Uterus (tissue), 4 donors: ENCODE data around the gene ZNF263. TPM values are rescaled to one million over a fixed set of nuclear protein-coding genes. Genes with fewer than 3 reads are reported as not detected.

Source experiments
- DNase-seq, 2 donors: peaks; one replicate each; pipeline ENCODE4 v3.0.0-alpha.2; 2019 to 2020
- H3K27ac ChIP-seq, 2 donors: fragments of 200-600 bp; sonication (generic); 1 replicate in 1 of 2; 2 replicates in 1 of 2; pipeline ENCODE4 v1.5.1; 2016 to 2018
- H3K27me3 ChIP-seq, 2 donors: fragments of 200-600 bp; sonication (generic); one replicate each; pipeline ENCODE4 v1.5.1; 2018 to 2019; ENCODE audit warnings: control low read depth in 1 of 2
- H3K36me3 ChIP-seq, 2 donors: fragments of 200-600 bp; sonication (generic); one replicate each; pipeline ENCODE4 v1.5.1; 2019; ENCODE audit warnings: control low read depth in 1 of 2
- H3K4me1 ChIP-seq, 2 donors: fragments of 200-600 bp; sonication (generic); one replicate each; pipeline ENCODE4 v1.5.1; 2018 to 2019; ENCODE audit warnings: control low read depth in 1 of 2
- H3K4me3 ChIP-seq, 2 donors: fragments of 200-600 bp; sonication (generic); 1 replicate in 1 of 2; 2 replicates in 1 of 2; pipeline ENCODE4 v1.5.1; 2018 to 2019; ENCODE audit warnings: mild to moderate bottlenecking in 1 of 2
- H3K9me3 ChIP-seq, 2 donors: fragments of 200-600 bp; sonication (generic); one replicate each; pipeline ENCODE4 v1.5.1; 2019; ENCODE audit warnings: control low read depth in 1 of 2
- POLR2A ChIP-seq, 2 donors: fragments of 450-650 bp; IDR thresholded peaks; one replicate each; pipeline ENCODE4 v1.6.1; 2016; ENCODE audit warnings: antibody characterized with exemption in 2 of 2, mild to moderate bottlenecking in 1 of 2, moderate library complexity in 1 of 2
- intact Hi-C: fragments of 100-400 bp; cut with DNase I; formaldehyde crosslinking; loops from one replicate; pipeline ENCODE4 v1.15.1; 2023; ENCODE audit warnings: low total_unique reads
- total RNA-seq, 4 donors: library from RNA; depleted of rRNA in 3 of 4; stranded (reverse); fragments of >200 nt in 3 of 4; gene quantifications; one replicate each; pipeline versions ENCODE4 v1.1.0 to v1.2.4, GENCODE V29; 2014 to 2023
- TF ChIP-seq, protein P1 (sequence below), 4 experiments: fragments of 200-600 bp in 2 of 4; fragments of 450-650 bp in 2 of 4; sonication (generic) in 2 of 4; IDR thresholded peaks; one replicate each; pipeline ENCODE4 v1.5.1; 2016 to 2019; ENCODE audit warnings: antibody characterized with exemption in 4 of 4, mild to moderate bottlenecking in 2 of 4, moderate library complexity in 1 of 4
- donor health status: DM: yes; HTN: yes; CAD: no.

ZNF263 gene
- total RNA-seq, 4 donors from 2014 or later = 13.2 to 82.5 (median 53.9) TPM

DNA sequence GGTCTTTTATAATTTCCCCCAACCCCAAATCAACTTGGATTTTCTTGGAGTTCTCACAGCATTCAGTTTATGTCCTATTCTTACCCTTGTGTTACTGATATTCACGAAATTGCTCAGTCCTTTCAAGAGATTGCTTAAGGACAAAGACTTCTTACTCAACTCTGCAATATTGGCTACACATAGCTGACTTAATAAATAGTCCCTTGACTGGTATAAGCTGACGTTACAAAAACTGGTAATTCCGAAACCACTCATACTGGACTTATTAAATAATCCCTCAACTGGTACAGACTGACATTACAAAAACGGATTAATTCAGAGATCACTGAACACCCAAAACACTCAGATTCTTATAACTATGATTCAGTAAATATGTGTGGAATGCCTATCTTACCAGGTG lies 21.1 kb downstream of the ZNF263 start:
- no peaks in the 10 kb centered on the region for H3K4me1 ChIP-seq
- intact Hi-C loops = no loop called here
- H3K27ac ChIP-seq = no peak overlapping the region
- no peak for DNase-seq
- H3K4me3 ChIP-seq = peak overlapping the region in 1 of 2 donors; percentile 59
- H3K36me3 ChIP-seq = no peaks in the 10 kb centered on the region
- TF ChIP-seq, protein P1, sequence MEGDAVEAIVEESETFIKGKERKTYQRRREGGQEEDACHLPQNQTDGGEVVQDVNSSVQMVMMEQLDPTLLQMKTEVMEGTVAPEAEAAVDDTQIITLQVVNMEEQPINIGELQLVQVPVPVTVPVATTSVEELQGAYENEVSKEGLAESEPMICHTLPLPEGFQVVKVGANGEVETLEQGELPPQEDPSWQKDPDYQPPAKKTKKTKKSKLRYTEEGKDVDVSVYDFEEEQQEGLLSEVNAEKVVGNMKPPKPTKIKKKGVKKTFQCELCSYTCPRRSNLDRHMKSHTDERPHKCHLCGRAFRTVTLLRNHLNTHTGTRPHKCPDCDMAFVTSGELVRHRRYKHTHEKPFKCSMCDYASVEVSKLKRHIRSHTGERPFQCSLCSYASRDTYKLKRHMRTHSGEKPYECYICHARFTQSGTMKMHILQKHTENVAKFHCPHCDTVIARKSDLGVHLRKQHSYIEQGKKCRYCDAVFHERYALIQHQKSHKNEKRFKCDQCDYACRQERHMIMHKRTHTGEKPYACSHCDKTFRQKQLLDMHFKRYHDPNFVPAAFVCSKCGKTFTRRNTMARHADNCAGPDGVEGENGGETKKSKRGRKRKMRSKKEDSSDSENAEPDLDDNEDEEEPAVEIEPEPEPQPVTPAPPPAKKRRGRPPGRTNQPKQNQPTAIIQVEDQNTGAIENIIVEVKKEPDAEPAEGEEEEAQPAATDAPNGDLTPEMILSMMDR (IDR thresholded peaks at IDR 0.05) = no peak
- no peak for TF ChIP-seq POLR2A (IDR thresholded peaks at IDR 0.05)
- H3K27me3 ChIP-seq = no peaks in the 10 kb centered on the region
- peaks cover 0 to 68% of the 10 kb centered on the region in 2 donors for H3K9me3 ChIP-seq

DNA sequence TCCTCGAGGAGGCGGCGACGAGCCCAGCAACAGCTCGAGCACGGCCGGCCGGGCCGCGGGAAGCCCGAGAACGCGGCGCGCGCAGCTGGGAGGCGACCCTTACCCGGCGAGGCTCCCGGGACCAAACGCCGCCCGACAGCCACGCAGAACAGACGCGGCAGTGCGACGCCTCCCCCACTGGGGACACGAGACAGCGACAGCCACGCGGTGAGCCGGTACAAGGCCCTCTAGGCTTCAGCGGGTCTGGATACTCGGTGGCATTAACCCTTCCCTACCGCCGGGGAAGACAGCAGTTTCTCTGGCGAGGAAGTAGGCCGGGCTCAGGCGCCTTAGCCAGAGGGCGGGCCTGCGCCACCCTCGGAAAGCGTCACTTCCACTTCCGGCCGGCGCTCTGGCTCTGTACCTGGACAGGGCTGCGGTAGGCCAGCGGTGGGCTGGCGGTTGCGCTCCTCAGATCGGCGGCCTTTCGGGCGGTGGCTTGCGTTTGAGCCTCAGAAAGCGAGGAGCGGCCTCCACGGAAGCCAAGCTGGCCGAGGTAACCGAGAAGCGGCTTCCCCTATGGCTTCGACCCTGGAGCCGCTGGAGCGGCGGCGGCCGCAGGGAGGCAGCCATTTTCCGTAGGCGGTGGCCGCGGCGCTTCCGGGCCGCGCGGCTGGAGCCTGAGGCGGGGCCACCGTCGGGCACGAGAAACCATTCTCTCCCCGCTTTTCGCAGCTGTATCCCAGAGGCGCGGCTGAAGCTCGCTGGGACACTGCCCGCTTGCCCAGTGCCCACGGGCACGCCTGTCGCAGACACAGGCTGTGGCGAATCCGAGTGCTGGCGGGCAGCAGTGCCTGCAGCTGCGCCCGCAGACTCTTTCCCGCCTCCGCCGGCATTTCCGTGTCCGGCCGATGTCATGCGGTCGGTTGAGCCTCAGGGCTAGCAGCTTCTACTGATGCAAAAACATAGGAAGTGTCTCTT lies 22.1 kb downstream of the ZNF263 start, which contains the start of the genes TIGD7 and ZNF75A:
Gene TIGD7 (minus strand): TSS at position 322 of the 960 bp plus-strand sequence. CDS start 4,816 bp downstream, outside the sequence.
Gene ZNF75A (plus strand): TSS at position 389 of the 960 bp plus-strand sequence. CDS start 2,932 bp downstream, outside the sequence.
- intact Hi-C loops = no loop called here
- Histone ChIP-seq H3K4me3 (peak within 1 kb of the TSS; percentile 59 to 69), H3K4me1 (no peaks in the 10 kb centered on the region), H3K36me3 (no peaks in the 10 kb centered on the region), H3K27me3 (no peaks in the 10 kb centered on the region), H3K27ac (peak within 1 kb of the TSS; percentile 73 to 81), H3K9me3 (peaks cover 0 to 68% of the 10 kb centered on the region in 2 donors)
- DNase-seq = peak; percentile 71 to 83
- peak; percentile 49 to 82 for TF ChIP-seq POLR2A (IDR thresholded peaks at IDR 0.05)
- TF ChIP-seq, protein P1 (IDR thresholded peaks at IDR 0.05) = peak in 1 of 4 experiments; percentile 17

DNA sequence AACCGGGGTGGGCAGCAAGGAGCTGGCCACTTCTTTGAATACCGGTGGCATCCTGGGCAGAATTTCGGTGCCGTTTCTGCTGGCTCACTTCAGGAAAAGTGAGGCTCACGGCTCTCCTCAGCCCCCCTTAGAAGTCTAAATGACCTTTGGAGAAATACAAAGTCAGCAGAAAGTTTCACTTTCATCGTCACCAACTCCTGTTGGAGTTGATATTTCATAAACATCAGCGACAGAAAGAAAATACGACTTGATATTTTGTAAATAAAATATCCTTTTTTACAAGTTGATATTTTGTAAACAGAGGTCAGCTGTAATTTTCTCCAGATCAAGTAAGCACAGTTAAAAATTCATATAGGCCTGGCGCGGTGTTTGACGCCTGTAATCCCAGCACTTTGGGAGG lies 22.8 kb downstream of the ZNF263 start:
- Histone ChIP-seq H3K4me3 (peak overlapping the region; percentile 59 to 69), H3K4me1 (no peaks in the 10 kb centered on the region), H3K36me3 (no peaks in the 10 kb centered on the region), H3K9me3 (peaks cover 0 to 61% of the 10 kb centered on the region in 2 donors), H3K27me3 (no peaks in the 10 kb centered on the region), H3K27ac (peak overlapping the region; percentile 73 to 81)
- TF ChIP-seq, protein P1 (IDR thresholded peaks at IDR 0.05) = no peak
- no peak for TF ChIP-seq POLR2A (IDR thresholded peaks at IDR 0.05)
- DNase-seq = no peak
- intact Hi-C loops = no loop called here

DNA sequence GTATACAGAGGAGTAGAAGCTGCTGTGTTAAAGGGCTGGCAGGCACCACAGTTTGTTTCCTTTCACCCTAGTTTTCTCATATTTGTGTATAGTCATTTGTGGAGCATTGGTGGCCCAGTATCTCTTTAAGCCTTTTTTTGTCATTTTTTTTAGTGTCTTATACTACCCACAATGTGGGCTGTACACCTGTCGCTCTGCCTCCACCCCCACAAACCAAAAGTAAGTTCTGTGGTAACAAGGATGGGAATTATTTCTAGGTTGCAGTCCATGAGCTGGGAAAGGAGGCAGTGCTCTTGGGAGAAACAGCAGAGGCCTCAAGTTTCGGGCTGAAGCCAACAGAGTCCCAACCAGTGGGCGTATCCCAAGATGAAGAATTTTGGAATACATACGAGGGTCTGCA lies 28.2 kb downstream of the ZNF263 start:
- no peaks in the 10 kb centered on the region for H3K36me3 ChIP-seq
- intact Hi-C loops = loop anchor here (5.0 kb wide), 1 partner anchor 91 kb away; the partner anchor contains the start of genes ZNF174 and ZSCAN32

More for the DNA sequence above, 28.2 kb downstream of the ZNF263 start:
- Histone ChIP-seq H3K4me1 (no peaks in the 10 kb centered on the region), H3K4me3 (no peak overlapping the region), H3K27ac (no peak overlapping the region), H3K27me3 (no peaks in the 10 kb centered on the region), H3K9me3 (peaks cover 0 to 74% of the 10 kb centered on the region in 2 donors)
- DNase-seq = no peak
- TF ChIP-seq, protein P1 (IDR thresholded peaks at IDR 0.05) = no peak
- TF ChIP-seq POLR2A (IDR thresholded peaks at IDR 0.05) = no peak
